SK-N-SH (cell line): ENCODE measurements around the gene EMCN. TPM values are rescaled to one million over a fixed set of nuclear protein-coding genes. Genes with fewer than 3 reads are reported as not detected.

Experiments used
- CTCF ChIA-PET: fragments of 300-600, 350-600 bp; formaldehyde crosslinking; extraction: SDS; loops from one replicate; lab custom pipeline; 2021; lab: Yijun Ruan, JAX
- POLR2A ChIA-PET: fragments of 350-600 bp; sonication (Branson Sonifier 250); formaldehyde crosslinking; extraction: SDS; loops from one replicate; lab custom pipeline; 2020; ENCODE audit warnings: antibody characterized with exemption, inconsistent platforms; lab: Yijun Ruan, JAX
- DNase-seq: peaks from one replicate; pipeline ENCODE4 v3.0.0; 2012
- H2AFZ ChIP-seq: fragments of 200-600 bp; sonication (generic); 2 replicates; pipeline ENCODE4 v1.8.1; 2016; ENCODE audit warnings: antibody characterized with exemption, mild to moderate bottlenecking, low read depth
- H3F3A ChIP-seq: fragments of 200-600 bp; sonication (generic); replicated peaks from 2 replicates; pipeline ENCODE3; 2016; ENCODE audit warnings: antibody characterized with exemption, mild to moderate bottlenecking; ENCODE audit not compliant: insufficient read depth
- H3K27ac ChIP-seq, 2 experiments: fragments of 200-500 bp in 1 of 2; fragments of 200-600 bp in 1 of 2; sonication (Bioruptor generic) in 1 of 2; sonication (generic), shearing (Covaris generic) in 1 of 2; 2 replicates each; pipeline versions ENCODE4 v1.5.1 to v1.6.1; 2014 to 2016; ENCODE audit warnings: low read depth in 2 of 2, inconsistent platforms in 1 of 2, low read length in 1 of 2, mild to moderate bottlenecking in 1 of 2, mixed read lengths in 1 of 2
- H3K27me3 ChIP-seq: fragments of 200-600 bp; sonication (generic), shearing (Covaris generic); 2 replicates; pipeline ENCODE4 v1.6.1; 2016; ENCODE audit warnings: mixed run types; ENCODE audit not compliant: insufficient read depth
- H3K36me3 ChIP-seq, 2 experiments: fragments of 200-500 bp in 1 of 2; fragments of 200-600 bp in 1 of 2; sonication (Bioruptor generic) in 1 of 2; sonication (generic) in 1 of 2; replicated peaks in 1 of 2; 2 replicates each; pipeline versions ENCODE3 to v1.5.1; 2014 to 2016; ENCODE audit warnings: low read length in 1 of 2, mild to moderate bottlenecking in 1 of 2; ENCODE audit not compliant: insufficient read depth in 2 of 2, control insufficient read depth in 1 of 2
- H3K4me1 ChIP-seq, 2 experiments: fragments of 200-500 bp in 1 of 2; fragments of 200-600 bp in 1 of 2; sonication (Bioruptor generic) in 1 of 2; sonication (generic), shearing (Covaris generic) in 1 of 2; 2 replicates each; pipeline versions ENCODE4 v1.5.1 to v1.6.1; 2014 to 2016; ENCODE audit warnings: low read depth in 1 of 2, low read length in 1 of 2, mixed run types in 1 of 2; ENCODE audit not compliant: insufficient read depth in 2 of 2, control insufficient read depth in 1 of 2
- H3K4me2 ChIP-seq: fragments of 200-600 bp; sonication (generic), shearing (Covaris generic); 2 replicates; pipeline ENCODE4 v1.6.1; 2017; ENCODE audit warnings: mixed run types
- H3K4me3 ChIP-seq, 2 experiments: fragments of 200-500 bp in 1 of 2; fragments of 200-600 bp in 1 of 2; sonication (Bioruptor generic) in 1 of 2; sonication (generic), shearing (Covaris generic) in 1 of 2; 2 replicates each; pipeline versions ENCODE4 v1.5.1 to v1.8.1; 2014 to 2016; ENCODE audit warnings: low read depth in 2 of 2, inconsistent platforms in 1 of 2, low read length in 1 of 2, mild to moderate bottlenecking in 1 of 2, mixed read lengths in 1 of 2, moderate library complexity in 1 of 2
- H3K79me2 ChIP-seq: fragments of 200-600 bp; sonication (generic); 2 replicates; pipeline ENCODE4 v1.8.1; 2017; ENCODE audit warnings: mild to moderate bottlenecking; ENCODE audit not compliant: insufficient read depth
- H3K9ac ChIP-seq: fragments of 200-600 bp; sonication (generic); 2 replicates; pipeline ENCODE4 v1.6.1; 2017; ENCODE audit warnings: mixed run types
- H3K9me2 ChIP-seq: fragments of 200-600 bp; sonication (generic); 2 replicates; pipeline ENCODE4 v1.6.1; 2017; ENCODE audit warnings: mixed run types
- H3K9me3 ChIP-seq: fragments of 200-600 bp; sonication (generic); 2 replicates; pipeline ENCODE4 v1.6.1; 2017; ENCODE audit warnings: mixed run types, mild to moderate bottlenecking, moderate library complexity
- H4K20me1 ChIP-seq: fragments of 200-600 bp; sonication (generic); 2 replicates; pipeline ENCODE4 v1.6.1; 2017; ENCODE audit warnings: mild to moderate bottlenecking, mixed run types; ENCODE audit not compliant: insufficient read depth
- EP300 ChIP-seq, 2 experiments: IDR thresholded peaks; 2 replicates each; pipeline versions ENCODE4 v1.4.0 to v1.6.1; 2012; ENCODE audit warnings: borderline replicate concordance in 1 of 2, low read depth in 1 of 2, low read length in 1 of 2
- EZH2phosphoT487 ChIP-seq: fragments of 200-600 bp; sonication (generic); IDR thresholded peaks from 2 replicates; pipeline ENCODE4 v1.6.1; 2017; ENCODE audit warnings: low read depth, mixed run types, mild to moderate bottlenecking, antibody characterized with exemption, moderate library complexity, borderline replicate concordance
- FOXJ3 ChIP-seq: sonication (generic); formaldehyde crosslinking; IDR thresholded peaks from 2 replicates; pipeline ENCODE4 v1.5.1; 2020; ENCODE audit warnings: mild to moderate bottlenecking, missing genetic modification reagents
- GABPA ChIP-seq: IDR thresholded peaks from 2 replicates; pipeline ENCODE4 v1.4.0; 2012; ENCODE audit warnings: low read depth, mild to moderate bottlenecking
- GATA2 ChIP-seq: sonication (generic); formaldehyde crosslinking; IDR thresholded peaks from 2 replicates; pipeline ENCODE4 v1.5.0; 2020; ENCODE audit warnings: mild to moderate bottlenecking, missing genetic modification reagents
- MEF2A ChIP-seq: IDR thresholded peaks from 2 replicates; pipeline ENCODE4 v1.4.0; 2012; ENCODE audit warnings: low read depth, borderline replicate concordance
- NFIC ChIP-seq: IDR thresholded peaks from 2 replicates; pipeline ENCODE4 v1.4.0; 2012; ENCODE audit warnings: borderline replicate concordance
- RAD21 ChIP-seq: IDR thresholded peaks from 2 replicates; pipeline ENCODE4 v1.6.1; 2012; ENCODE audit warnings: mild to moderate bottlenecking, low read length
- REST ChIP-seq: IDR thresholded peaks from 2 replicates; pipeline ENCODE4 v1.6.1; 2012; ENCODE audit warnings: mild to moderate bottlenecking, low read depth, low read length, moderate library complexity
- SIN3A ChIP-seq: IDR thresholded peaks from 2 replicates; pipeline ENCODE4 v1.6.1; 2012; ENCODE audit warnings: low read depth, mild to moderate bottlenecking, low read length, moderate library complexity, borderline replicate concordance
- SMC3 ChIP-seq: IDR thresholded peaks from 2 replicates; pipeline ENCODE4 v1.6.1; 2012; ENCODE audit warnings: low read depth, low read length, improper control_type of control experiment
- TEAD4 ChIP-seq: IDR thresholded peaks from 2 replicates; pipeline ENCODE4 v1.4.0; 2012; ENCODE audit warnings: mild to moderate bottlenecking, borderline replicate concordance; ENCODE audit not compliant: insufficient read depth
- YY1 ChIP-seq: IDR thresholded peaks from 2 replicates; pipeline ENCODE4 v1.4.0; 2012; ENCODE audit warnings: low read depth, mild to moderate bottlenecking
- ZBTB33 ChIP-seq: IDR thresholded peaks from 2 replicates; pipeline ENCODE4 v1.4.0; 2012; ENCODE audit warnings: low read depth, borderline replicate concordance
- WGBS: methylation state at CpG from one replicate; pipeline ENCODE4 v1.1.6; 2017; ENCODE audit warnings: low lambda C conversion rate; 5-methylcytosine and 5-hydroxymethylcytosine counted together
- polyA plus RNA-seq, 3 experiments: library from polyadenylated mRNA; depleted of rRNA; stranded (reverse); fragments of >200 nt; gene quantifications; 2 replicates each; pipeline ENCODE4 v1.2.3, GENCODE V29; 2012
- TF ChIP-seq, protein P1 (sequence below): IDR thresholded peaks from 2 replicates; pipeline ENCODE4; 2012

Gene EMCN
- polyA plus RNA-seq, 1 of the 3 experiments (the other 2 are of a cell fraction) = 0.30 TPM

DNA sequence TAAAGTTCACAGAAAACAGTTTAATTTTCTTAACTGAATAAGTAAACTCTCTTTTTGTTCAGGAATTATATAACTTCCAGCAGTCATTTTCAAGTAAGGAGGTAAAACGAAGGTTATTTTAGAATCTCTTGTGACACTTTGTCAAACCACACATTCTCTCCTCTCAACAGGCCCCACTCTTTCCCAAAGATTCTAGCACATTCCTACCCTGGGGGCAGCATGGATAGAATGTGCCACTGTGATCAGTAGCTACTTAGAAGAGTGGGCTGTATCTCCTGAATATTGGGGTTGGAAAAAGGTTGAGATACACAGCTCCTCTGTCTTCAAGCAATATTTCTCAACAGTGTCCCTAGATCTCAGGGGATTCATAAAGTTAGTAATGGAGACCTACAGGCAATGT, 157.6 kb downstream of the EMCN start:
- H4K20me1 ChIP-seq = no peaks in the 10 kb centered on the region
- H3K9me2 ChIP-seq = no peaks in the 10 kb centered on the region
- H3K9me3 ChIP-seq = no peaks in the 10 kb centered on the region
- no peak overlapping the region for H3K4me3 ChIP-seq
- whole genome bisulfite sequencing = 16% methylated on average over 1 of the region's 1 CpG
- no peak overlapping the region for H3K4me2 ChIP-seq
- no peak overlapping the region for H2AFZ ChIP-seq
- H3K27ac ChIP-seq = no peak overlapping the region
- no peaks in the 10 kb centered on the region for H3K36me3 ChIP-seq
- no peak overlapping the region for H3K9ac ChIP-seq
- H3K4me1 ChIP-seq = no peaks in the 10 kb centered on the region
- POLR2A ChIA-PET = no interaction called here
- CTCF ChIA-PET = no interaction called here
- H3F3A ChIP-seq = no peaks in the 10 kb centered on the region
- no peaks in the 10 kb centered on the region for H3K27me3 ChIP-seq
- DNase-seq = no peak
- no peaks in the 10 kb centered on the region for H3K79me2 ChIP-seq
- TF ChIP-seq TEAD4 = no peak
- no peak for TF ChIP-seq SIN3A
- TF ChIP-seq EP300 (IDR thresholded peaks at IDR 0.05; ENCODE audit: borderline replicate concordance in 1 of 2, low read depth in 1 of 2, low read length in 1 of 2) = no peak
- no peak for TF ChIP-seq MEF2A
- no peak for TF ChIP-seq GABPA
- no peak for TF ChIP-seq REST
- TF ChIP-seq YY1 = no peak
- no peak for TF ChIP-seq RAD21
- TF ChIP-seq NFIC = no peak
- TF ChIP-seq SMC3 = no peak
- TF ChIP-seq FOXJ3 = no peak
- TF ChIP-seq EZH2phosphoT487 = no peak
- TF ChIP-seq GATA2 (CRISPR knock-in tag) = no peak
- TF ChIP-seq, protein P1, sequence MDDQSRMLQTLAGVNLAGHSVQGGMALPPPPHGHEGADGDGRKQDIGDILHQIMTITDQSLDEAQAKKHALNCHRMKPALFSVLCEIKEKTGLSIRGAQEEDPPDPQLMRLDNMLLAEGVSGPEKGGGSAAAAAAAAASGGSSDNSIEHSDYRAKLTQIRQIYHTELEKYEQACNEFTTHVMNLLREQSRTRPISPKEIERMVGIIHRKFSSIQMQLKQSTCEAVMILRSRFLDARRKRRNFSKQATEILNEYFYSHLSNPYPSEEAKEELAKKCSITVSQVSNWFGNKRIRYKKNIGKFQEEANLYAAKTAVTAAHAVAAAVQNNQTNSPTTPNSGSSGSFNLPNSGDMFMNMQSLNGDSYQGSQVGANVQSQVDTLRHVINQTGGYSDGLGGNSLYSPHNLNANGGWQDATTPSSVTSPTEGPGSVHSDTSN = no peak
- TF ChIP-seq, all 33 proteins: peak for 0

DNA sequence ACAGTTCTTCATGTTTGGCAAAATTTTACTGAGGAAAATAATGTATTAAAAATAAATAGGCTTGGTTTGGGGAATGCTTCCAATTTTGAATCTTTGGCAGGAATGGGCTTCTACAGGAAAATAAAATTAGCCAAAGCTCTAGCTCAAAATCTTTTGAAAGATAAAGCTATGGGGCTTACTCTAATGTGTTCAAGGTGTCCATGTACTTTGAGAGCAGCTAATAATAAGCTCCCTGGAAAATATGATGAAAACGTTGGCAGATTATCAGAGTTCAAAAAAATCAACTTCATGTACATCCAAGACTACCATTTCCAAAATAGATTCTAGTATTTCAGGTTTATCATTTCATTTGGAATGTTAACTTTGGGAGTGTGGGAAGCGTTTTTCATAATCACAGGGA, 158.4 kb downstream of the EMCN start:
- CTCF ChIA-PET = no interaction called here
- Histone ChIP-seq H3K9me3 (no peaks in the 10 kb centered on the region), H3K9me2 (no peaks in the 10 kb centered on the region), H3K27me3 (no peaks in the 10 kb centered on the region), H3K4me3 (no peak overlapping the region), H3K4me2 (no peak overlapping the region), H3K4me1 (no peaks in the 10 kb centered on the region), H3K9ac (no peak overlapping the region), H3K27ac (no peak overlapping the region), H3F3A (no peaks in the 10 kb centered on the region), H3K79me2 (no peaks in the 10 kb centered on the region), H3K36me3 (no peaks in the 10 kb centered on the region), H4K20me1 (no peaks in the 10 kb centered on the region), H2AFZ (no peak overlapping the region)
- DNase-seq = no peak
- 26% methylated on average over 2 of the region's 2 CpGs for WGBS
- POLR2A ChIA-PET = no interaction called here
- TF ChIP-seq NFIC = no peak
- TF ChIP-seq SMC3 = no peak
- TF ChIP-seq, protein P1 = no peak
- no peak for TF ChIP-seq FOXJ3
- no peak for TF ChIP-seq REST
- no peak for TF ChIP-seq EZH2phosphoT487
- TF ChIP-seq TEAD4 = no peak
- TF ChIP-seq ZBTB33 = no peak
